HepG2 (cell line): ENCODE measurements around the gene DRC7. TPM values are rescaled to one million over a fixed set of nuclear protein-coding genes. Genes with fewer than 3 reads are reported as not detected.

Source experiments
- ATM ChIP-seq: fragments of 450-650 bp; IDR thresholded peaks from 2 replicates; pipeline ENCODE4 v1.7.1; 2017; ENCODE audit warnings: mild to moderate bottlenecking, borderline replicate concordance
- CENPX ChIP-seq: sonication (generic); formaldehyde crosslinking; IDR thresholded peaks from 2 replicates; pipeline ENCODE4 v1.9.0; 2021; ENCODE audit warnings: mild to moderate bottlenecking, missing genetic modification reagents, moderate library complexity
- CERS6 ChIP-seq: sonication (generic); formaldehyde crosslinking; IDR thresholded peaks from 2 replicates; pipeline ENCODE4 v1.5.0; 2020; ENCODE audit warnings: missing genetic modification reagents
- CREB3 ChIP-seq: sonication (generic); formaldehyde crosslinking; IDR thresholded peaks from 2 replicates; pipeline ENCODE4 v1.5.0; 2020; ENCODE audit warnings: missing genetic modification reagents
- DRAP1 ChIP-seq: IDR thresholded peaks from 2 replicates; pipeline ENCODE4 v1.6.1; 2016; ENCODE audit warnings: missing genetic modification reagents, missing compliant biosample characterization
- DZIP1 ChIP-seq: sonication (generic); formaldehyde crosslinking; IDR thresholded peaks from 2 replicates; pipeline ENCODE4 v1.5.0; 2020; ENCODE audit warnings: mild to moderate bottlenecking, missing genetic modification reagents
- ETV5 ChIP-seq: IDR thresholded peaks from 2 replicates; pipeline ENCODE4 v1.6.1; 2018; ENCODE audit warnings: missing biosample characterization, missing genetic modification reagents, inconsistent platforms, borderline replicate concordance
- GFI1 ChIP-seq: sonication (generic); formaldehyde crosslinking; IDR thresholded peaks from 2 replicates; pipeline ENCODE4 v1.5.0; 2020; ENCODE audit warnings: missing genetic modification reagents, mild to moderate bottlenecking, borderline replicate concordance
- HMG20A ChIP-seq: IDR thresholded peaks from 2 replicates; pipeline ENCODE4 v1.6.1; 2016; ENCODE audit warnings: borderline replicate concordance
- HMGA1 ChIP-seq: sonication (generic); formaldehyde crosslinking; conservative IDR thresholded peaks from 2 replicates; pipeline ENCODE4 v1.4.0; 2020; ENCODE audit warnings: missing genetic modification reagents
- HOXA3 ChIP-seq: sonication (generic); formaldehyde crosslinking; IDR thresholded peaks from 2 replicates; pipeline ENCODE4 v1.5.0; 2020; ENCODE audit warnings: missing genetic modification reagents
- KDM3A ChIP-seq: IDR thresholded peaks from 2 replicates; pipeline ENCODE4 v1.6.1; 2018; ENCODE audit warnings: low read depth, missing compliant biosample characterization
- PHB2 ChIP-seq: fragments of 450-650 bp; IDR thresholded peaks from 2 replicates; pipeline ENCODE4 v1.6.1; 2018; ENCODE audit not compliant: partially characterized antibody
- TOPORS ChIP-seq: sonication (generic); formaldehyde crosslinking; IDR thresholded peaks from 2 replicates; pipeline ENCODE4 v1.8.0; 2023; ENCODE audit warnings: mild to moderate bottlenecking, missing genetic modification reagents
- ZBTB39 ChIP-seq: sonication (generic); formaldehyde crosslinking; IDR thresholded peaks from 2 replicates; pipeline ENCODE4 v1.5.0; 2020; ENCODE audit warnings: missing genetic modification reagents
- ZNF124 ChIP-seq: sonication (generic); formaldehyde crosslinking; IDR thresholded peaks from 2 replicates; pipeline ENCODE4 v1.4.0; 2020; ENCODE audit warnings: missing genetic modification reagents
- ZNF18 ChIP-seq: sonication (generic); formaldehyde crosslinking; IDR thresholded peaks from 2 replicates; pipeline ENCODE4 v1.8.0; 2022; ENCODE audit warnings: mild to moderate bottlenecking, missing genetic modification reagents; ENCODE audit not compliant: insufficient replicate concordance
- ZNF335 ChIP-seq: sonication (generic); formaldehyde crosslinking; IDR thresholded peaks from 2 replicates; pipeline ENCODE4 v1.4.0; 2020; ENCODE audit warnings: missing genetic modification reagents
- ZNF552 ChIP-seq: sonication (generic); formaldehyde crosslinking; IDR thresholded peaks from 2 replicates; pipeline ENCODE4 v1.9.0; 2022; ENCODE audit warnings: missing genetic modification reagents, mild to moderate bottlenecking, borderline replicate concordance
- ZNF713 ChIP-seq: sonication (generic); formaldehyde crosslinking; IDR thresholded peaks from 2 replicates; pipeline ENCODE4 v1.4.0; 2020; ENCODE audit warnings: mild to moderate bottlenecking, missing genetic modification reagents
- ZSCAN21 ChIP-seq: sonication (generic); formaldehyde crosslinking; IDR thresholded peaks from 2 replicates; pipeline ENCODE4 v1.8.0; 2022; ENCODE audit warnings: mild to moderate bottlenecking, missing genetic modification reagents, moderate library complexity, borderline replicate concordance
- ZSCAN30 ChIP-seq: sonication (generic); formaldehyde crosslinking; IDR thresholded peaks from 2 replicates; pipeline ENCODE4 v1.5.0; 2020; ENCODE audit warnings: mild to moderate bottlenecking, missing genetic modification reagents
- polyA plus RNA-seq, 8 experiments: library from polyadenylated mRNA; depleted of rRNA in 3 of 8; stranded (reverse) in 7 of 8; unstranded in 1 of 8; fragments of >200 nt; fragmentation: Illumina TruSeq in 4 of 8; extraction: Trizol in 4 of 8; gene quantifications; 2 replicates each; pipeline versions ENCODE4 v1.2.1 to v1.2.3, GENCODE V29; 2011 to 2016; ENCODE audit warnings: low read depth in 4 of 8, missing spikeins in 1 of 8, mixed read lengths in 1 of 8; ENCODE audit not compliant: insufficient read depth in 1 of 8
- total RNA-seq, 5 experiments: library from RNA; depleted of rRNA; stranded (reverse); fragments of >200 nt; fragmentation: Illumina TruSeq; extraction: Trizol; gene quantifications; 2 replicates each; pipeline ENCODE4 v1.2.3, GENCODE V29; 2016; ENCODE audit warnings: low read depth in 1 of 5

The DRC7 gene
- total and polyA plus RNA-seq, 2 of the 13 experiments (the other 11 are each of a cell fraction or from before 2014, with no cell fraction given), result 2.7 to 3.4 TPM

GRCh38 chr16:57735755-57736418 is 41.3 kb downstream of the DRC7 start, which contains the start of gene KATNB1 (continued):
- TF ChIP-seq ZNF552 (CRISPR knock-in tag) (no peak), KDM3A (CRISPR knock-in tag) (no peak), ZNF18 (CRISPR knock-in tag) (no peak), DRAP1 (CRISPR knock-in tag) (peak; percentile 1; the same call in 1 of the 2 replicates), ETV5 (CRISPR knock-in tag) (no peak), ZSCAN21 (CRISPR knock-in tag) (peak; percentile 46; the same call in 1 of the 2 replicates), ATM (no peak), ZBTB39 (CRISPR knock-in tag) (no peak), DZIP1 (CRISPR knock-in tag) (0 out of 2 replicates have a peak, but pooled peaks have one; percentile 62), CREB3 (CRISPR knock-in tag) (0 out of 2 replicates have a peak, but pooled peaks have one; percentile 17), HOXA3 (CRISPR knock-in tag) (no peak), GFI1 (no peak), CENPX (no peak), ZNF335 (CRISPR knock-in tag) (0 out of 2 replicates have a peak, but pooled peaks have one; percentile 14), ZNF124 (no peak), HMGA1 (CRISPR knock-in tag) (no peak), HMG20A (CRISPR knock-in tag) (no peak), ZSCAN30 (no peak), ZNF713 (no peak), TOPORS (CRISPR knock-in tag) (no peak), PHB2 (no peak), CERS6 (CRISPR knock-in tag) (no peak)
